ENCODE results near the gene STK32A.

DNA sequence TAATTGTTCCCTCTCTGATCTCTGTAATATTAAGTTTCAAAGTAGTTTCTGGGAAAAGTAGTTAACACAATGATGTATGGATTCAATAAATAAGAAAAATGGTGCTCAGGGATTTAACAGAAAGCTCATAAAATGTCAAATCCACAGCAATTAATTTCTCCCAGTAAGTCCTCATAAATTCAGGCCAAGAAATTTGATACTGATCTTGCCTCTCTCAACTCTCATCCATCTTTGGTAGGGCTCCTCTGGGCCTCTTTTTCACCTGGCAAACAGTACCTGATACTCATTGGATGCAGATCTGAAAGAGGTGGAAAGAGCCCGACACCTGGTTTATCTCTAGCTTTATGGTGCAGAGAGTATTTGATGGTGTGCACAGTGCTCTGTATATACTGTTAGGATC lies 106.1 kb downstream of the STK32A start:
- TF ChIP-seq POLR2A (IDR thresholded peaks at IDR 0.05; ENCODE audit: low read length), result no peak
- no peak for TF ChIP-seq GATA1 (IDR thresholded peaks at IDR 0.05; ENCODE audit: low read depth, low read length)

All from erythroblast (primary cell).